Hematopoietic multipotent progenitor cell treated with erythropoietin and hydrocortisone succinate and interleukin-3 and kit ligand, for 17 days (in vitro differentiated cells): Measurements from ENCODE around the gene RBM19.

Experiments used
- DNase-seq: peaks from one replicate; pipeline ENCODE4 v3.0.0-alpha.2; 2015; ENCODE audit warnings: low spot score

Gene RBM19

GRCh38 chr12:113777751-113778150 is 188.4 kb downstream of the RBM19 start:
- no peak for DNase-seq

- DNase-seq = no peak
Measured at GRCh38 chr12:113776536-113776935, 189.6 kb downstream of the RBM19 start.

GRCh38 chr12:113774526-113774925 is 191.6 kb downstream of the RBM19 start:
- DNase-seq = no peak

GRCh38 chr12:113772505-113773030 is 193.6 kb downstream of the RBM19 start:
- DNase-seq = no peak

GRCh38 chr12:113770389-113770865 is 195.7 kb downstream of the RBM19 start:
- DNase-seq = no peak

GRCh38 chr12:113769305-113769704 is 196.8 kb downstream of the RBM19 start:
- DNase-seq = no peak

GRCh38 chr12:113768850-113769249 is 197.3 kb downstream of the RBM19 start:
- DNase-seq = no peak

GRCh38 chr12:113766879-113767878 is 198.9 kb downstream of the RBM19 start:
- DNase-seq = no peak
